Endodermal cell (in vitro differentiated cells): Measurements from ENCODE around the gene TSC2. TPM values are rescaled to one million over a fixed set of nuclear protein-coding genes. Genes with fewer than 3 reads are reported as not detected.
A peak's percentile ranks its signal among the peaks of the same experiment; 100 is the strongest.

Source experiments
- DNase-seq: peaks from one replicate; pipeline ENCODE4 v3.0.0-alpha.2; 2017
- H3K27ac ChIP-seq: 2 replicates; pipeline ENCODE4 v1.5.1; 2013; ENCODE audit warnings: mild to moderate bottlenecking, low read depth, low read length, moderate library complexity
- H3K27me3 ChIP-seq: 2 replicates; pipeline ENCODE4 v1.6.1; 2013; ENCODE audit warnings: mild to moderate bottlenecking, low read length, moderate library complexity; ENCODE audit not compliant: insufficient read depth, control insufficient read depth, poor library complexity, severe bottlenecking
- H3K36me3 ChIP-seq: 2 replicates; pipeline ENCODE4 v1.7.0; 2013; ENCODE audit warnings: mild to moderate bottlenecking, low read length, moderate library complexity; ENCODE audit not compliant: control insufficient read depth, insufficient read depth
- H3K4me1 ChIP-seq: one replicate; pipeline ENCODE4 v1.7.0; 2013; ENCODE audit warnings: low read length; ENCODE audit not compliant: control insufficient read depth, insufficient read depth
- H3K4me3 ChIP-seq: 2 replicates; pipeline ENCODE4 v1.5.1; 2013; ENCODE audit warnings: mild to moderate bottlenecking, low read length, moderate library complexity
- H3K9ac ChIP-seq: 2 replicates; pipeline ENCODE4 v1.6.1; 2013; ENCODE audit warnings: mild to moderate bottlenecking, low read length, moderate library complexity; ENCODE audit not compliant: poor library complexity, severe bottlenecking; ENCODE audit errors: extremely low read depth
- H3K9me3 ChIP-seq: 2 replicates; pipeline ENCODE4 v1.6.1; 2013; ENCODE audit warnings: mild to moderate bottlenecking, low read length, moderate library complexity; ENCODE audit not compliant: control insufficient read depth
- H3K27ac Mint-ChIP-seq: 2 replicates; pipeline ENCODE4 v1.8.0; 2020; ENCODE audit warnings: mixed read lengths
- H3K27me3 Mint-ChIP-seq: 2 replicates; pipeline ENCODE4 v1.8.0; 2021; ENCODE audit warnings: mild to moderate bottlenecking, mixed read lengths; ENCODE audit not compliant: insufficient read depth
- H3K36me3 Mint-ChIP-seq: 2 replicates; pipeline ENCODE4 v1.8.0; 2020; ENCODE audit warnings: low read depth, mixed read lengths
- H3K4me1 Mint-ChIP-seq: 2 replicates; pipeline ENCODE4 v1.8.0; 2020; ENCODE audit warnings: mixed read lengths
- H3K4me3 Mint-ChIP-seq: 2 replicates; pipeline ENCODE4 v1.8.0; 2020; ENCODE audit warnings: mild to moderate bottlenecking, moderate library complexity, mixed read lengths
- H3K9me3 Mint-ChIP-seq: 2 replicates; pipeline ENCODE4 v1.8.0; 2020; ENCODE audit warnings: mild to moderate bottlenecking, mixed read lengths
- CTCF ChIP-seq: fragments of 200-600 bp; sonication (generic); conservative IDR thresholded peaks from 2 replicates; pipeline ENCODE4 v1.5.0; 2021; ENCODE audit warnings: antibody characterized with exemption, mild to moderate bottlenecking
- WGBS, 2 experiments: methylation state at CpG; one replicate each; pipeline versions ENCODE4 v1.1.5 to v1.1.7; 2013; ENCODE audit warnings: missing lambda C conversion rate in 2 of 2, mixed read lengths in 1 of 2; ENCODE audit not compliant: insufficient coverage in 1 of 2, insufficient read length in 1 of 2; 5-methylcytosine and 5-hydroxymethylcytosine counted together
- total RNA-seq, 2 donors: library from RNA; stranded (reverse); fragmentation: NEBNext Ultra II Directional in 1 of 2; extraction: Animal tissue kit (Norgen Biotek cat#: 25700) in 1 of 2; gene quantifications; 2 replicates in 1 of 2; 3 replicates in 1 of 2; pipeline ENCODE4 v1.2.1, GENCODE V29; 2021

The TSC2 gene
- total RNA-seq, 2 donors from 2014 or later = 166 to 192 TPM

GRCh38 chr16:2022723-2023091 lies 25.1 kb upstream of the TSC2 start:
- Histone ChIP-seq H3K27me3 (peaks cover 46% of the 10 kb centered on the region), H3K27ac (no peak overlapping the region), H3K36me3 (no peaks in the 10 kb centered on the region), H3K4me1 (peaks cover under 1% of the 10 kb centered on the region), H3K4me3 (peak overlapping the region; percentile 74), H3K9ac (peak overlapping the region; percentile 34), H3K9me3 (no peaks in the 10 kb centered on the region)
- peaks cover 71% of the 10 kb centered on the region for H3K27me3 Mint-ChIP-seq
- peaks cover 6% of the 10 kb centered on the region for H3K4me1 Mint-ChIP-seq
- 9 to 18% methylated on average over 4 to 14 of the region's 14 CpGs for WGBS, 2 experiments
- peak overlapping the region; percentile 51 for H3K4me3 Mint-ChIP-seq
- no peaks in the 10 kb centered on the region for H3K9me3 Mint-ChIP-seq
- no peak overlapping the region for H3K27ac Mint-ChIP-seq
- no peak for TF ChIP-seq CTCF
- no peaks in the 10 kb centered on the region for H3K36me3 Mint-ChIP-seq
- peak; percentile 92 for DNase-seq

GRCh38 chr16:2023092-2024031 lies 24.4 kb upstream of the TSC2 start:
- peak overlapping the region; percentile 34 for H3K9ac ChIP-seq
- TF ChIP-seq CTCF = peak; percentile 96
- peak overlapping the region; percentile 51 for H3K4me3 Mint-ChIP-seq
- peaks cover 39% of the 10 kb centered on the region for H3K27me3 ChIP-seq
- no peaks in the 10 kb centered on the region for H3K9me3 Mint-ChIP-seq
- peaks cover 3% of the 10 kb centered on the region for H3K4me1 ChIP-seq
- DNase-seq = peak; percentile 98
- no peaks in the 10 kb centered on the region for H3K36me3 ChIP-seq
- no peaks in the 10 kb centered on the region for H3K36me3 Mint-ChIP-seq
- peak overlapping the region; percentile 74 for H3K4me3 ChIP-seq
- H3K9me3 ChIP-seq = no peaks in the 10 kb centered on the region
- H3K27ac ChIP-seq = no peak overlapping the region
- no peak overlapping the region for H3K27ac Mint-ChIP-seq
- WGBS, 2 experiments = 7 to 19% methylated on average over 29 to 52 of the region's 53 CpGs
- peaks cover 7% of the 10 kb centered on the region for H3K4me1 Mint-ChIP-seq
- peaks cover 71% of the 10 kb centered on the region for H3K27me3 Mint-ChIP-seq

DNA sequence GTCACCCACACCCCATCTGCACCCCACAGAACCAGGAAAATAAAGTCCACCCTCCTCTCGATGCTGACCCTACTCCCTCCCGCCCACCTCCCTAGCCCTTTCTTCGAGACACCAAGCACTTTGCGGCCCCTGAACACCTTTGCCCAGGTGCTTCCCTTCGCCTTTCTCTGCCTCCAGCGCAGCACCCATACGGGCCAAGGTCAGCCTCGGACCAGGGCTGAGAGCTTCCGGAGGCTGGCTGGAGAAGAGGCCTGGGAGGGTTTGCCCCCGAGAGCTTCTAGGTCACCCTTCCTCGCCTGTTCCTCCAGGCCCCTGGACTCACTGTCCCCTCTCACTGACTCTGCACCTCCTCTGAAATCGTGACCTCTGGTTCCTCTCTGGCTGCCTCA lies 23.8 kb upstream of the TSC2 start:
- Mint-ChIP-seq H3K9me3 (no peaks in the 10 kb centered on the region), H3K4me3 (no peak overlapping the region), H3K27ac (no peak overlapping the region), H3K27me3 (peaks cover 68% of the 10 kb centered on the region), H3K36me3 (no peaks in the 10 kb centered on the region), H3K4me1 (peaks cover 7% of the 10 kb centered on the region)
- no peak for DNase-seq
- WGBS, 2 experiments = 93% methylated on average over 9 to 12 of the region's 12 CpGs
- Histone ChIP-seq H3K27ac (no peak overlapping the region), H3K27me3 (peaks cover 33% of the 10 kb centered on the region), H3K9ac (no peak overlapping the region), H3K4me1 (peaks cover 3% of the 10 kb centered on the region), H3K4me3 (no peak overlapping the region), H3K36me3 (no peaks in the 10 kb centered on the region), H3K9me3 (no peaks in the 10 kb centered on the region)
- TF ChIP-seq CTCF = no peak
